GM19025 (cell line): ENCODE data around the gene LRRC34.

ENCODE experiments used
- ATAC-seq: cut with Tn5 transposase; IDR thresholded peaks from one replicate; pipeline ENCODE4 v1.9.1; 2021; ENCODE audit warnings: mild to moderate bottlenecking, low read depth, moderate library complexity; ENCODE audit not compliant: unreplicated experiment

LRRC34 gene

GRCh38 chr3:169812332-169813235 lies at the start of gene LRRC34, which contains the start of gene LRRIQ4:
Gene LRRC34 (minus strand): TSS chr3:169812904. CDS start chr3:169812548, 356 bp downstream.
Gene LRRIQ4 (plus strand): TSS chr3:169812870. CDS start chr3:169821922, 9,052 bp downstream.
- peak; percentile 52 for ATAC-seq

- no peak for ATAC-seq
Measured at GRCh38 chr3:169861871-169862270, 49.2 kb upstream of the LRRC34 start.

- no peak for ATAC-seq
Measured at GRCh38 chr3:169857811-169858210, 45.1 kb upstream of the LRRC34 start.

GRCh38 chr3:169855514-169855913 lies 42.8 kb upstream of the LRRC34 start:
- no peak for ATAC-seq

- ATAC-seq = no peak
Measured at GRCh38 chr3:169850618-169851017, 37.9 kb upstream of the LRRC34 start.

- no peak for ATAC-seq
Measured at GRCh38 chr3:169848741-169849140, 36.0 kb upstream of the LRRC34 start.

- ATAC-seq = no peak
Measured at GRCh38 chr3:169847896-169848295, 35.2 kb upstream of the LRRC34 start.

GRCh38 chr3:169846458-169847193 lies 33.9 kb upstream of the LRRC34 start:
- ATAC-seq = peak; percentile 85

GRCh38 chr3:169842960-169843359 lies 30.3 kb upstream of the LRRC34 start:
- ATAC-seq = no peak

- no peak for ATAC-seq
Measured at GRCh38 chr3:169841171-169841570, 28.5 kb upstream of the LRRC34 start.

GRCh38 chr3:169838511-169839030 lies 25.9 kb upstream of the LRRC34 start:
- ATAC-seq = no peak

- no peak for ATAC-seq
Measured at GRCh38 chr3:169836942-169837275, 24.2 kb upstream of the LRRC34 start.

- peak; percentile 69 for ATAC-seq
Measured at GRCh38 chr3:169836078-169836941, 23.6 kb upstream of the LRRC34 start.

GRCh38 chr3:169835533-169835932 lies 22.8 kb upstream of the LRRC34 start:
- ATAC-seq = no peak

- ATAC-seq = no peak
Measured at GRCh38 chr3:169827712-169828111, 15.0 kb upstream of the LRRC34 start.

GRCh38 chr3:169825316-169825715 lies 12.6 kb upstream of the LRRC34 start:
- no peak for ATAC-seq

GRCh38 chr3:169822983-169823382 lies 10.3 kb upstream of the LRRC34 start:
- no peak for ATAC-seq

- no peak for ATAC-seq
Measured at GRCh38 chr3:169822540-169822939, 9.8 kb upstream of the LRRC34 start.

- no peak for ATAC-seq
Measured at GRCh38 chr3:169822091-169822490, 9.4 kb upstream of the LRRC34 start.

GRCh38 chr3:169818316-169818715 lies 5.6 kb upstream of the LRRC34 start:
- no peak for ATAC-seq
